K562 treated with DMSO at 1 percent for 12 hours (cell line): Measurements from ENCODE around the gene PCDHB10. TPM values are rescaled to one million over a fixed set of nuclear protein-coding genes. Genes with fewer than 3 reads are reported as not detected.

Source experiments
- total RNA-seq: library from RNA; unstranded; fragments of 300-600 nt; gene quantifications from 2 replicates; pipeline ENCODE4 v1.2.3, GENCODE V29; 2022; ENCODE audit not compliant: insufficient read depth

The PCDHB10 gene
- total RNA-seq = not detected in 2 replicates

DNA sequence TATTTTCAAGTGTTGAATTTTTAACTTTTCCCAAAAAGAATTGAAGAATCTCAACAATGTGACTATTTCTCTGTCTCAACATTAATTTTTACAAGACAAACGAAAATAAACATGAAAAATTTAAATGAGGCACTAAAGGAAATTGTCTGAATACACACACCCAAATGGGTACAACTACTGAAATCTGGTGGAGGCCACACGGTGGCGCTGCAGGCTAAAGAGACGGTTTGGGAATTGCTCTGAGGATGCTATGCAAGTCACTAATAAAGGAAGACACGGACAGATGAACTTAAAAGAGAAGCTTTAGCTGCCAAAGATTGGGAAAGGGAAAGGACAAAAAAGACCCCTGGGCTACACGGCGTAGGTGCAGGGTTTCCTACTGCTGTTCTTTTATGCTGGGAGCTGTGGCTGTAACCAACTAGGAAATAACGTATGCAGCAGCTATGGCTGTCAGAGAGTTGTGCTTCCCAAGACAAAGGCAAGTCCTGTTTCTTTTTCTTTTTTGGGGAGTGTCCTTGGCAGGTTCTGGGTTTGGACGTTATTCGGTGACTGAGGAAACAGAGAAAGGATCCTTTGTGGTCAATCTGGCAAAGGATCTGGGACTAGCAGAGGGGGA is at the start of gene PCDHB10:
Gene PCDHB10 (plus strand): TSS at position 244 of the 616 bp plus-strand sequence. CDS start 200 bp downstream, at position 444.

DNA sequence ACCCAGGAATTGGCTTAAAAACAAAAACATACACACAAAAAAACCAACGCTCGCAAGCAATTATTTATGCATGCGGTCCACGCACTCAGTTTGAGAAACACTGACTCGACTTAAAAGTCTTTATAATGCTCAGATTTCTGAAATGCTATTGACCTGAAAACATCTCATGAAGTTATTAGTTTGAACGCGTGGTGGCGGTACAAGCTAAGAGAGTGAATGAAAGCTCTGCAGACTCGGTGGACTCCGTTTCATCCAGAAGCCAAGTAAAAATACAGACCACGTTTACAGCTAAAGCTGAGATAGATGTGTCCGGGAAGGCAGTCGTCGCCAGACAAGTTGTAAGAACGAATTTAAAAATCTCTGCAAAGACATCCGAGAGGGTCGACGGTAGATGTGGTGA is 42.3 kb upstream of the PCDHB10 start, which contains the start of gene PCDHB6:
Gene PCDHB6 (plus strand): TSS at position 246 of the 400 bp plus-strand sequence. CDS start 201 bp downstream, outside the sequence.

DNA sequence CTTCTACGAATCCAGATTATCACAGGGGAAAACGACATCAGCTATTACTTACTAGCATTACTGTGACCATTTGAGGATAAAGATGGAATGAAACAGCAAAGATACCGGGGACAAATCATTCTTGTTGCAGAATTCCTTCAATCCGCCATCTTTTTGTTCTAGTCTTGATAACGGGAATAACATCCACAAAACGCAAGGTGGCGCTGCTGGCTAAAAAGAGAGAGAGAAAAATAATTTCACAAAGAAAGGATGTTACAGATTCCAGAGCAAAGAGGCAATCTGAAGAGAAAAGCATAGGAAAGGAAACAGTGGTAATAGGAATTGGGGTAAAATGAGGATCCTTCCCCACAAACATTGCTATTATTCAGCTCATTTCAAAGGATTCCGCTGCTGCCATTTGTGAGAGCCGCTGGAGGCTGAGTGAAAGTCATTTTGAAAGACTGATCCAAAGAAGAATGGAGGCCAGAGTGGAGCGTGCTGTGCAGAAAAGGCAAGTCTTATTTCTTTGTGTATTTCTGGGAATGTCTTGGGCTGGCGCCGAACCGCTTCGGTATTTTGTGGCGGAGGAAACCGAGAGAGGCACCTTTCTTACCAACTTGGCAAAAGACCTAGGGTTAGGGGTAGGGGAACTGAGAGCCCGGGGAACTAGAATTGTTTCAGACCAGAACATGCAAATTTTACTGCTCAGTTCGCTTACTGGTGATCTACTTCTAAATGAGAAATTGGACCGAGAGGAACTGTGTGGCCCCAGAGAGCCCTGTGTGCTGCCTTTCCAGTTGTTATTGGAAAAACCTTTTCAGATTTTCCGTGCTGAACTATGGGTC is 19.6 kb upstream of the PCDHB10 start, which contains the start of gene PCDHB7:
Gene PCDHB7 (plus strand): TSS at position 264 of the 824 bp plus-strand sequence. CDS start 192 bp downstream, at position 456.

DNA sequence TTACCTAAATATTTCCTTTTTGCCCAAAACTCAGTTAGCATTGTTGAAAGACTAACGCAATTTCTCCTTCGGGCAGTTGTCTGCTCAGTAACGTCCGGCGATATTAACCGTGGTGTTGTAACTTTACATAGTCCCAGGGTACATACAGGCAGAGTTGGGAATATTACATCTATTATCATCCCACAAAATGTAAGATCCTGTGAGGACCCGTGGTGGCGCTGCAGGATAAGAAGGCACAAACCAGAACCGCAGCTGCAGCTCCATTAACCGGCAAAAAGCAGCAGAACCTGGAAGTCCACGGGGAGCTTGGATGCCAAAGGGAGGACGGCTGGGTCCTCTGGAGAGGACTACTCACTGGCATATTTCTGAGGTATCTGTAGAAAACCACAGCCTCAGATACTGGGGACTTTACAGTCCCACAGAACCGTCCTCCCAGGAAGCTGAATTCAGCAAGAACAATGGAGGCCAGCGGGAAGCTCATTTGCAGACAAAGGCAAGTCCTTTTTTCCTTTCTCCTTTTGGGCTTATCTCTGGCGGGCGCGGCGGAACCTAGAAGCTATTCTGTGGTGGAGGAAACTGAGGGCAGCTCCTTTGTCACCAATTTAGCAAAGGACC is 14.5 kb upstream of the PCDHB10 start, which contains the start of gene PCDHB8:
Gene PCDHB8 (plus strand): TSS at position 214 of the 615 bp plus-strand sequence. CDS start 245 bp downstream, at position 459.

DNA sequence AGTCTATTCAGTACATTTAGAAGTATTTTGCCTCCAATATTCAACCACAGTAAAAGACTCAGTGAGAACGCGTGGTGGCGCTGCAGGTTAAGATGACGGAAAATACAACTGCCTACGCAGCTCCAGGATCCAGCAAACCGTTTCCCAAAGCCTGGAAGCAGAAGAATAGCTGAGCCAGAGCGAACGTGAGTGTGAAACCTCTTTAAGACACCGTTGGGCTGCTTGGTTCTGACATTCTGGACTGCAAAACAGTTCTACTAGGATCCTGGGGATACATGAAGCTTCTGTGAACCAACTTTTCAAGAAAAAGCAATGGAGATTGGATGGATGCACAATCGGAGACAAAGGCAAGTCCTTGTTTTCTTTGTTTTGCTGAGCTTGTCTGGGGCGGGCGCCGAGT is 9.9 kb upstream of the PCDHB10 start, which contains the start of gene PCDHB16:
Gene PCDHB16 (plus strand): TSS at position 140 of the 400 bp plus-strand sequence. CDS start 173 bp downstream, at position 313.

DNA sequence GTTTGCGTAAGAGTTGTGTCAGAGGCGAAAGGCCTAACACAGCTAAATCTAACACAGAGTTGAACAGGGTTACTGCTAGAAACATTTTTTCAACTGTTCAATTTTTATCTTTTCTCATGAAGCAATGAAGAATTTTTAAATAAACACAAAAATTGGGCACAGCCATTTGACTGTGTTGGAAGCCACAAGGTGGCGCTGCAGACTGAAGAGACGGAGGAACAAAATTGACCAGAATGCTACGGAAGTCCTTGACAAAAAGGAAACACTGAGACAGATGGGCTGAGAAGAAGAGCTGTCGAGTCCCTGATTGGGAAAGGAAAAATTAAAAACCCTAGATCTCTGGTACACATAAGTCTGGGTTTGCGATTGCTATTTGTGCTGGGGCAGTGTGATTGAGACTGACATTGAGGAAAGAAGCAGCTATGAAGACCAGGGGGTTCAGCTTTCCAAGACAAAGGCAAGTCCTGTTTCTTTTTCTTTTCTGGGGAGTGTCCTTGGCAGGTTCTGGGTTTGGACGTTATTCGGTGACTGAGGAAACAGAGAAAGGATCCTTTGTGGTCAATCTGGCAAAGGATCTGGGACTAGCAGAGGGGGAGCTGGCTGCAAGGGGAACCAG is 5.1 kb upstream of the PCDHB10 start, which contains the start of gene PCDHB9:
Gene PCDHB9 (plus strand): TSS at position 265 of the 616 bp plus-strand sequence. CDS start 158 bp downstream, at position 423.

DNA sequence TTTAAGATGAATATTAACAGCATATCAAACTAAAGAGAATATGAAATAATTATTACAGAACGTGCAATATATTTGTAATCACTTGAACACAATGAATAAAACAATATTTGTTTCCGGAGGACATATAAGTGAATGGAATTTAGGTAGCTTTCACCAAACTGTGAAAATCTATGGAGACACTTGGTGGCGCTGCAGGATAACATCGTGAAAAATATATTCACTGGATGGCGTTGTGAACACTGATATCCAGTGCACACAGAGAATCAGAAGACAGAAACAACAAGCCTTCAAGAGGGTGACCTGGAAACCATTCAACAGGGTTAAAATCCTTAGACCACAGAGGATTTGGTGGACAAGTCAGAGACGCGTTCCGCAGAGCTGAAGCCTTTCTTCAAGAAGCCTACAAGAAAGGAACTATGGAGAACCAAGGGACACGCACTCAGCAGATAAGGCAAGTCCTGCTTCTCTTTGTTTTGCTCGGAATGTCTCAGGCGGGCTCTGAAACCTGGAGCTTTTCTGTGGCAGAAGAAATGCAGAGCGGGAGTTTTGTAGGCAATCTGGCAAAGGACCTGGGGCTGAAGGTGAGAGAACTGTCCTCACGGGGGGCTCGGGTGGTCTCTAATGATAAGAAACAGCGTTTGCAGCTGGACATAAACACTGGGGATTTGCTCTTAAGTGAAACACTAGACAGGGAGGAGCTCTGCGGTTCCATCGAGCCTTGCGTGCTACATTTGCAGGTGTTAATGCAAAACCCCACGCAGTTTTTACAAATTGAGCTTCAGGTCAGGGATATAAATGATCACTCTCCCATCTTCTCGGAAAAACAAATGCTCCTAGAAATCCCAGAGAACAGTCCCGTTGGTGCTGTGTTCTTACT is 7.4 kb downstream of the PCDHB10 start, which contains the start of gene PCDHB11:
Gene PCDHB11 (plus strand): TSS at position 269 of the 877 bp plus-strand sequence. CDS start 148 bp downstream, at position 417.

DNA sequence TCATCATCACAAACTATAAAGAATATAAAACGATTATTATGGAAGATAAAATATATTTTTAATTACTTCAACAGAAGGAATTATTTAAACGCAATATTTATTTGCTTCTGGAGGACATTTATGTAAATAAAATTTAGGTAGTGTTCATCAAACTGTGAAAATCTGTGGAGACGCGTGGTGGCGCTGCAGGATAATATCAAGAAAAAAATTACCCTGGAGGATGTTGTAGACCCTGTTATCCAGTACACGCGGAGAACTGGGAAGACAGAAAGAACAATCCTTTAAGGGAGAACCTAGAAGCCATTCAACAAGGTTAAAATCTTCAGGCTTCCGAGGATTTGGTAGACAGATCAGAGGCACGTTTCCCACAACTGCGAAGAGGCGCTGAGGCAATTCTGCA is 16.3 kb downstream of the PCDHB10 start, which contains the start of gene PCDHB12:
Gene PCDHB12 (plus strand): TSS at position 242 of the 400 bp plus-strand sequence. CDS start 189 bp downstream, outside the sequence.

DNA sequence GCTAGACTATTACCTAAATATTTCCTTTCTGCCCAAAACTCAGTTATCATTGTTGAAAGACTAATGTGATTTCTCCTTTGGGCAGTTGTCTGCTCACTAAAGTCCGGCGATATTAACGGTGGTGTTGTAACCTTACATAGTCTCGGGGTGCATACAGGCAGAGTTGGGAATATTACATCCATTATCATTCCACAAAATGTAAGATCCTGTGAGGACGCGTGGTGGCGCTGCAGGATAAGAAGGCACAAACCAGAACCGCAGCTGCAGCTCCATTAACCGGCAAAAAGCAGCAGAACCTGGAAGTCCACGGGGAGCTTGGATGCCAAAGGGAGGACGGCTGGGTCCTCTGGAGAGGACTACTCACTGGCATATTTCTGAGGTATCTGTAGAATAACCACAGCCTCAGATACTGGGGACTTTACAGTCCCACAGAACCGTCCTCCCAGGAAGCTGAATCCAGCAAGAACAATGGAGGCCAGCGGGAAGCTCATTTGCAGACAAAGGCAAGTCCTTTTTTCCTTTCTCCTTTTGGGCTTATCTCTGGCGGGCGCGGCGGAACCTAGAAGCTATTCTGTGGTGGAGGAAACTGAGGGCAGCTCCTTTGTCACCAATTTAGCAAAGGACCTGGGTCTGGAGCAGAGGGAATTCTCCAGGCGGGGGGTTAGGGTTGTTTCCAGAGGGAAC is 21.6 kb downstream of the PCDHB10 start, which contains the start of gene PCDHB13:
Gene PCDHB13 (plus strand): TSS at position 264 of the 684 bp plus-strand sequence. CDS start 205 bp downstream, at position 469.

DNA sequence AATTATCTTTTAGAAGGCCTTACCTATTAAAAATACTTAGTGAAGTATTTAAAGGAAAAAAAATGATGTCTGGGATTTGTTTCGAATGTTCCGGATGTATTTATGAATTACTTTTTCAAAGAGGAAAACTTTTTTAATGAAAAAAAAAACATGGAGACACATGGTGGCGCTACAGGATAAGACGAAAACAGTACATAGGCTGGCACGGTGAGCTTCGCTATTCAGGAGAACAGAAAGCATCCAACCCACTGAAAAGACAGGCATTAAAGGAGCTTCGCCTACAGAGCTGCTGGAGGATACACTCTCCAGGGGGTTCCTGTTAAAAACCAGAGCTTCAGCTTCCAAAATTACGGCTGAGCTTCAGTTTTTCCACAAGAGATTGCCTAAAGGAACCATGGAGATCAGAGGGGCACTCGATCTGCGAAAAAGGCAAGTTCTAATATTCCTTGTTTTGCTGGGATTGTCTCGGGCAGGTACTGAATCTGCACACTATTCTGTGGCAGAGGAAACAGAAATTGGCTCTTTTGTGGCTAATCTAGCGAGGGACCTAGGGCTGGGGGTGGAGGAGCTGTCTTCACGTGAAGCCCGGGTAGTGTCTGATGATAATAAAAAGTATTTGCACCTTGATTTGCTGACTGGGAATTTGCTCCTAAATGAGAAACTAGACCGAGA is 31.1 kb downstream of the PCDHB10 start, which contains the start of gene PCDHB14:
Gene PCDHB14 (plus strand): TSS at position 232 of the 672 bp plus-strand sequence. CDS start 163 bp downstream, at position 395.

Other genes with a start within 250 kb of the PCDHB10 start
- gene PCDHAC2, start 225.9 kb upstream of the PCDHB10 start, total RNA-seq = not detected in 2 replicates
- not detected in 2 replicates for gene PCDHB1, start 141.0 kb upstream of the PCDHB10 start, total RNA-seq
- 0.14 TPM in 1 of 2 replicates, not detected in the other for gene PCDHB2, start 97.7 kb upstream of the PCDHB10 start, total RNA-seq
- gene PCDHB3, start 91.9 kb upstream of the PCDHB10 start, total RNA-seq = not detected in 2 replicates
- gene PCDHB4, start 70.5 kb upstream of the PCDHB10 start, total RNA-seq = not detected in 2 replicates
- gene PCDHB5, start 57.1 kb upstream of the PCDHB10 start, total RNA-seq = 0.25 TPM in 1 of 2 replicates, not detected in the other
- not detected in 2 replicates for gene PCDHB6, start 42.3 kb upstream of the PCDHB10 start, total RNA-seq
- not detected in 2 replicates for gene PCDHB7, start 19.7 kb upstream of the PCDHB10 start, total RNA-seq
- gene PCDHB8, start 14.6 kb upstream of the PCDHB10 start, total RNA-seq = not detected in 2 replicates
- gene PCDHB16, start 10.0 kb upstream of the PCDHB10 start, total RNA-seq = 0.15 TPM in 1 of 2 replicates, not detected in the other
- not detected in 2 replicates for gene PCDHB9, start 5.2 kb upstream of the PCDHB10 start, total RNA-seq
- not detected in 2 replicates for gene PCDHB11, start 7.3 kb downstream of the PCDHB10 start, total RNA-seq
- not detected in 2 replicates for gene PCDHB12, start 16.4 kb downstream of the PCDHB10 start, total RNA-seq
- gene PCDHB13, start 21.6 kb downstream of the PCDHB10 start, total RNA-seq = 0.26 TPM in 1 of 2 replicates, not detected in the other
- not detected in 2 replicates for gene PCDHB14, start 31.0 kb downstream of the PCDHB10 start, total RNA-seq
- 0.33 TPM in 1 of 2 replicates, not detected in the other for gene PCDHB15, start 53.0 kb downstream of the PCDHB10 start, total RNA-seq
- gene SLC25A2, start 111.7 kb downstream of the PCDHB10 start, total RNA-seq = not detected in 2 replicates
- 75.1 and 124 TPM in 2 replicates for gene TAF7, start 128.4 kb downstream of the PCDHB10 start, total RNA-seq
- 0.19 TPM in 1 of 2 replicates, not detected in the other for gene PCDHGA1, start 138.2 kb downstream of the PCDHB10 start, total RNA-seq
- 0.79 TPM in 1 of 2 replicates, not detected in the other for gene PCDHGA2, start 146.4 kb downstream of the PCDHB10 start, total RNA-seq
- 0.30 and 1.1 TPM in 2 replicates for gene PCDHGA3, start 151.5 kb downstream of the PCDHB10 start, total RNA-seq
- 0.28 TPM in 1 of 2 replicates, not detected in the other for gene PCDHGB1, start 157.7 kb downstream of the PCDHB10 start, total RNA-seq
- gene PCDHGA4, start 162.7 kb downstream of the PCDHB10 start, total RNA-seq = 1.7 TPM in 1 of 2 replicates, not detected in the other
- 0.52 TPM in 1 of 2 replicates, not detected in the other for gene PCDHGB2, start 167.6 kb downstream of the PCDHB10 start, total RNA-seq
- 0.33 TPM in 1 of 2 replicates, not detected in the other for gene PCDHGA5, start 171.8 kb downstream of the PCDHB10 start, total RNA-seq
- 1.2 TPM in 1 of 2 replicates, not detected in the other for gene PCDHGB3, start 177.9 kb downstream of the PCDHB10 start, total RNA-seq
- gene PCDHGA6, start 181.5 kb downstream of the PCDHB10 start, total RNA-seq = 0.13 and 0.52 TPM in 2 replicates
- 0.23 TPM in 1 of 2 replicates, not detected in the other for gene PCDHGA7, start 190.4 kb downstream of the PCDHB10 start, total RNA-seq
- gene PCDHGB4, start 195.3 kb downstream of the PCDHB10 start, total RNA-seq = 0.23 TPM in 1 of 2 replicates, not detected in the other
- 0.36 and 0.68 TPM in 2 replicates for gene PCDHGA8, start 200.3 kb downstream of the PCDHB10 start, total RNA-seq
- 0.50 and 0.74 TPM in 2 replicates for gene PCDHGB5, start 205.6 kb downstream of the PCDHB10 start, total RNA-seq
- gene PCDHGA9, start 210.4 kb downstream of the PCDHB10 start, total RNA-seq = 0.39 TPM in 1 of 2 replicates, not detected in the other
- gene PCDHGB6, start 215.7 kb downstream of the PCDHB10 start, total RNA-seq = not detected in 2 replicates
- gene PCDHGA10, start 220.6 kb downstream of the PCDHB10 start, total RNA-seq = 0.19 TPM in 1 of 2 replicates, not detected in the other
- not detected in 2 replicates for gene PCDHGB7, start 225.3 kb downstream of the PCDHB10 start, total RNA-seq
- not detected in 2 replicates for gene PCDHGA11, start 228.7 kb downstream of the PCDHB10 start, total RNA-seq
- not detected in 2 replicates for gene PCDHGA12, start 238.2 kb downstream of the PCDHB10 start, total RNA-seq